Fibroblast of lung (primary cell): ENCODE results near the gene CALHM1. TPM values are rescaled to one million over a fixed set of nuclear protein-coding genes. Genes with fewer than 3 reads are reported as not detected.

Source experiments
- DNase-seq, 2 donors: peaks; one replicate each; pipeline versions ENCODE4 v3.0.0 to v3.0.0-alpha.2; 2010; ENCODE audit warnings: low read depth in 2 of 2
- H2AFZ ChIP-seq: 2 replicates; pipeline ENCODE4 v1.5.1; 2012; ENCODE audit warnings: low read length, control low read depth, inconsistent platforms
- H3K27ac ChIP-seq: 2 replicates; pipeline ENCODE4 v1.5.1; 2011; ENCODE audit warnings: low read length, control low read depth; ENCODE audit not compliant: insufficient read depth
- H3K27me3 ChIP-seq: 2 replicates; pipeline ENCODE4 v1.5.1; 2011; ENCODE audit warnings: mild to moderate bottlenecking, low read length; ENCODE audit not compliant: control insufficient read depth, insufficient read depth
- H3K36me3 ChIP-seq: 2 replicates; pipeline ENCODE4 v1.5.1; 2011; ENCODE audit warnings: low read length; ENCODE audit not compliant: control insufficient read depth, insufficient read depth
- H3K4me1 ChIP-seq: 2 replicates; pipeline ENCODE4 v1.5.1; 2011; ENCODE audit warnings: low read length; ENCODE audit not compliant: control insufficient read depth, insufficient read depth; ENCODE audit errors: extremely low read depth
- H3K4me2 ChIP-seq: 2 replicates; pipeline ENCODE4 v1.5.1; 2011; ENCODE audit warnings: low read length, control low read depth; ENCODE audit not compliant: insufficient read depth; ENCODE audit errors: extremely low read depth
- H3K4me3 ChIP-seq, 4 experiments: fragments of 200-600 bp in 1 of 4; sonication (generic) in 1 of 4; replicated peaks in 1 of 4; 2 replicates each; pipeline ENCODE4 v1.5.1; 2011 to 2016; ENCODE audit warnings: low read length in 4 of 4, low read depth in 3 of 4, mild to moderate bottlenecking in 3 of 4, control low read depth in 2 of 4, inconsistent platforms in 1 of 4, mixed read lengths in 1 of 4; ENCODE audit not compliant: insufficient read depth in 1 of 4; ENCODE audit errors: control extremely low read depth in 1 of 4
- H3K79me2 ChIP-seq: 2 replicates; pipeline ENCODE4 v1.5.1; 2012; ENCODE audit warnings: mild to moderate bottlenecking, low read length, inconsistent platforms; ENCODE audit not compliant: control insufficient read depth, insufficient read depth
- H3K9ac ChIP-seq: 2 replicates; pipeline ENCODE4 v1.5.1; 2011; ENCODE audit warnings: mild to moderate bottlenecking, low read length, control low read depth; ENCODE audit not compliant: insufficient read depth
- H3K9me3 ChIP-seq: 2 replicates; pipeline ENCODE4 v1.5.1; 2012; ENCODE audit warnings: low read depth, low read length; ENCODE audit not compliant: control insufficient read depth, insufficient read depth
- H4K20me1 ChIP-seq: 2 replicates; pipeline ENCODE4 v1.5.1; 2011; ENCODE audit warnings: low read length; ENCODE audit not compliant: control insufficient read depth, insufficient read depth; ENCODE audit errors: extremely low read depth
- EZH2 ChIP-seq: IDR thresholded peaks from 2 replicates; pipeline ENCODE4 v1.5.1; 2012; ENCODE audit warnings: low read length, control low read depth, mild to moderate bottlenecking; ENCODE audit errors: missing control alignments
- polyA plus RNA-seq, 2 donors: library from polyadenylated mRNA; depleted of rRNA in 1 of 2; stranded (reverse) in 1 of 2; unstranded in 1 of 2; fragments of >200 nt; gene quantifications; 2 replicates each; pipeline ENCODE4 v1.2.1, GENCODE V29; 2011 to 2012; ENCODE audit warnings: missing spikeins in 1 of 2
- total RNA-seq: library from RNA; depleted of rRNA; stranded (reverse); fragments of >200 nt; gene quantifications from 2 replicates; pipeline ENCODE4 v1.2.1, GENCODE V29; 2014
- TF ChIP-seq, protein P1 (sequence below), 2 donors: IDR thresholded peaks in 1 of 2; conservative IDR thresholded peaks in 1 of 2; 1 replicate in 1 of 2; 2 replicates in 1 of 2; pipeline ENCODE4 v1.5.1; 2011 to 2012; ENCODE audit warnings: low read length in 2 of 2, control low read depth in 1 of 2, inconsistent platforms in 1 of 2, low read depth in 1 of 2, mild to moderate bottlenecking in 1 of 2

Gene CALHM1
- total and polyA plus RNA-seq, 2 donors (not counting 1 experiment from before 2014, with no cell fraction given) = not detected

- Histone ChIP-seq H3K36me3 (peaks cover 27% of the 10 kb centered on the region), H3K9me3 (no peaks in the 10 kb centered on the region), H3K4me3 (no peak overlapping the region), H3K79me2 (no peaks in the 10 kb centered on the region), H3K4me2 (no peak overlapping the region), H3K27me3 (no peaks in the 10 kb centered on the region), H3K4me1 (peaks cover 7% of the 10 kb centered on the region), H3K9ac (no peak overlapping the region), H4K20me1 (no peaks in the 10 kb centered on the region), H2AFZ (no peak overlapping the region), H3K27ac (no peak overlapping the region)
- TF ChIP-seq, protein P1, sequence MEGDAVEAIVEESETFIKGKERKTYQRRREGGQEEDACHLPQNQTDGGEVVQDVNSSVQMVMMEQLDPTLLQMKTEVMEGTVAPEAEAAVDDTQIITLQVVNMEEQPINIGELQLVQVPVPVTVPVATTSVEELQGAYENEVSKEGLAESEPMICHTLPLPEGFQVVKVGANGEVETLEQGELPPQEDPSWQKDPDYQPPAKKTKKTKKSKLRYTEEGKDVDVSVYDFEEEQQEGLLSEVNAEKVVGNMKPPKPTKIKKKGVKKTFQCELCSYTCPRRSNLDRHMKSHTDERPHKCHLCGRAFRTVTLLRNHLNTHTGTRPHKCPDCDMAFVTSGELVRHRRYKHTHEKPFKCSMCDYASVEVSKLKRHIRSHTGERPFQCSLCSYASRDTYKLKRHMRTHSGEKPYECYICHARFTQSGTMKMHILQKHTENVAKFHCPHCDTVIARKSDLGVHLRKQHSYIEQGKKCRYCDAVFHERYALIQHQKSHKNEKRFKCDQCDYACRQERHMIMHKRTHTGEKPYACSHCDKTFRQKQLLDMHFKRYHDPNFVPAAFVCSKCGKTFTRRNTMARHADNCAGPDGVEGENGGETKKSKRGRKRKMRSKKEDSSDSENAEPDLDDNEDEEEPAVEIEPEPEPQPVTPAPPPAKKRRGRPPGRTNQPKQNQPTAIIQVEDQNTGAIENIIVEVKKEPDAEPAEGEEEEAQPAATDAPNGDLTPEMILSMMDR (conservative IDR thresholded peaks at IDR 0.05 in 1 of 2, IDR thresholded peaks at IDR 0.05 in 1 of 2; ENCODE audit: low read depth in 1 of 2, low read length in 2 of 2) = no peak
- TF ChIP-seq EZH2 = no peak
- no peak for DNase-seq
Observed at GRCh38 chr10:103439776-103440175, 18.9 kb downstream of the CALHM1 start.

- H3K79me2 ChIP-seq = no peaks in the 10 kb centered on the region
- H3K36me3 ChIP-seq = peaks cover 10% of the 10 kb centered on the region
- H3K9me3 ChIP-seq = no peaks in the 10 kb centered on the region
- H3K27ac ChIP-seq = no peak overlapping the region
- no peak overlapping the region for H2AFZ ChIP-seq
- no peaks in the 10 kb centered on the region for H3K4me1 ChIP-seq
- no peak overlapping the region for H3K4me2 ChIP-seq
- H3K27me3 ChIP-seq = no peaks in the 10 kb centered on the region
- no peaks in the 10 kb centered on the region for H4K20me1 ChIP-seq
- no peak for TF ChIP-seq EZH2
- TF ChIP-seq, protein P1 (conservative IDR thresholded peaks at IDR 0.05 in 1 of 2, IDR thresholded peaks at IDR 0.05 in 1 of 2; ENCODE audit: low read depth in 1 of 2, low read length in 2 of 2) = no peak
- no peak overlapping the region for H3K4me3 ChIP-seq
- peak in 1 of 2 donors; percentile 10 for DNase-seq
- no peak overlapping the region for H3K9ac ChIP-seq
Observed at GRCh38 chr10:103433858-103434257, 24.8 kb downstream of the CALHM1 start.

DNA sequence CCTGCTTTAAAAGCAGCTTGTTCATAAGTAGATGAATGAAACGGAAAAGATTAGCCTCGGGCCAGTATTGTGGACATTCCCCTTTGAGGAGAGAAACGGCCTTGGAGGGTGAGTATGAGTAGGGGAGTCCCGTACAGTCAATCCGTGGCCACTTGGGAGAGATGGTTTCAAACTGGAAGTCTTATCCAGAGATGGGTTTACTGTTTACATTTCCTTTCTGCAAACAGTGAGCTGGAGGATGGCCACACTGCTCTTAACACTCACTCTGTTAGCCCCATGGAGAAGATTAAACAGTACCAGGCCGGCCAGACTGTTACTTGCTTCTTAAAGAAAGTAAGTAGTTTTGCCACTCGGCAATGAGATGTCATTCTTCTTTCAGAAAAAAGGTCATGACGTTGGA is 26.8 kb downstream of the CALHM1 start:
- Histone ChIP-seq H3K4me3 (no peak overlapping the region), H2AFZ (no peak overlapping the region), H3K27ac (no peak overlapping the region), H3K4me1 (no peaks in the 10 kb centered on the region), H3K9ac (no peak overlapping the region), H4K20me1 (no peaks in the 10 kb centered on the region), H3K27me3 (no peaks in the 10 kb centered on the region), H3K79me2 (no peaks in the 10 kb centered on the region), H3K4me2 (no peak overlapping the region), H3K9me3 (no peaks in the 10 kb centered on the region), H3K36me3 (peaks cover 12% of the 10 kb centered on the region)
- TF ChIP-seq, protein P1 (conservative IDR thresholded peaks at IDR 0.05 in 1 of 2, IDR thresholded peaks at IDR 0.05 in 1 of 2; ENCODE audit: low read depth in 1 of 2, low read length in 2 of 2) = no peak
- no peak for TF ChIP-seq EZH2
- DNase-seq = peak in 1 of 2 donors; percentile 21
